RWPE1 (cell line): ENCODE data around the gene ROR2.
A peak's percentile ranks its signal among the peaks of the same experiment; 100 is the strongest.

Source experiments
- CTCF ChIA-PET: fragments of 350-600 bp; sonication (Branson Sonifier 250); formaldehyde crosslinking; extraction: SDS; loops from one replicate; lab custom pipeline; 2021; lab: Yijun Ruan, JAX
- POLR2A ChIA-PET: fragments of 400-600 bp; formaldehyde crosslinking; extraction: SDS; loops from one replicate; lab custom pipeline; 2020; ENCODE audit warnings: antibody characterized with exemption; ENCODE audit not compliant: low non-redundant PET; lab: Yijun Ruan, JAX
- DNase-seq: peaks from one replicate; pipeline ENCODE4 v3.0.0; 2012; ENCODE audit warnings: low spot score
- H3K27ac ChIP-seq: fragments of 450-650 bp; 2 replicates; pipeline ENCODE4 v1.5.1; 2017
- TF ChIP-seq, protein P1 (sequence below): fragments of 450-650 bp; conservative IDR thresholded peaks from 2 replicates; pipeline ENCODE4 v1.5.1; 2017; ENCODE audit warnings: low read depth, mild to moderate bottlenecking

The ROR2 gene

GRCh38 chr9:91834740-91835139 lies 115.3 kb downstream of the ROR2 start:
- DNase-seq = no peak
- CTCF ChIA-PET = interaction anchor here (0.6 kb wide), 1 partner anchor 33 kb away, joined by 3 read pairs; no protein-coding TSS in a partner anchor
- TF ChIP-seq, protein P1, sequence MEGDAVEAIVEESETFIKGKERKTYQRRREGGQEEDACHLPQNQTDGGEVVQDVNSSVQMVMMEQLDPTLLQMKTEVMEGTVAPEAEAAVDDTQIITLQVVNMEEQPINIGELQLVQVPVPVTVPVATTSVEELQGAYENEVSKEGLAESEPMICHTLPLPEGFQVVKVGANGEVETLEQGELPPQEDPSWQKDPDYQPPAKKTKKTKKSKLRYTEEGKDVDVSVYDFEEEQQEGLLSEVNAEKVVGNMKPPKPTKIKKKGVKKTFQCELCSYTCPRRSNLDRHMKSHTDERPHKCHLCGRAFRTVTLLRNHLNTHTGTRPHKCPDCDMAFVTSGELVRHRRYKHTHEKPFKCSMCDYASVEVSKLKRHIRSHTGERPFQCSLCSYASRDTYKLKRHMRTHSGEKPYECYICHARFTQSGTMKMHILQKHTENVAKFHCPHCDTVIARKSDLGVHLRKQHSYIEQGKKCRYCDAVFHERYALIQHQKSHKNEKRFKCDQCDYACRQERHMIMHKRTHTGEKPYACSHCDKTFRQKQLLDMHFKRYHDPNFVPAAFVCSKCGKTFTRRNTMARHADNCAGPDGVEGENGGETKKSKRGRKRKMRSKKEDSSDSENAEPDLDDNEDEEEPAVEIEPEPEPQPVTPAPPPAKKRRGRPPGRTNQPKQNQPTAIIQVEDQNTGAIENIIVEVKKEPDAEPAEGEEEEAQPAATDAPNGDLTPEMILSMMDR = no peak
- POLR2A ChIA-PET = no interaction called here
- H3K27ac ChIP-seq = no peak overlapping the region

DNA sequence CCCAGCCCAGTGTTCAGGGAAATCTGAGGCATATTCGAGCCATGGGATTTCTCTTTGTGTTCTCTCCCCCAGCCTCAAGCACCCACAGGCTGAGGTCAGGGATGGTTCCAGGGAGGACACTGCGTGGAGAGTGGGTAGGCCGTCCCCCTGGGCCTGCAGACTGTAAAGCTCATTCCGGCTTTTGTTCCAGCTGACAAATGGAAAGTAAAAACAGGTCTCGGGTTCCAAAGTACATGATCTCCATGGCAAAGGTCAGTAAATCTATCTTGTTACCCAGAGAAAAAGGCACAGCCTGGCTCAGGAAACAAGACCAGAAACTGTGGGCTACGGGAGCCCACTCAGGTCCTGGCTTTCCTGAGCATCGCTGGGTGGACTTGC lies 116.2 kb downstream of the ROR2 start:
- TF ChIP-seq, protein P1 = no peak
- ChIA-PET POLR2A (no interaction called here), CTCF (interaction anchor here (0.5 kb wide), 1 partner anchor 1706 kb away, joined by 3 read pairs; no protein-coding TSS in a partner anchor)
- DNase-seq = no peak
- H3K27ac ChIP-seq = no peak overlapping the region

DNA sequence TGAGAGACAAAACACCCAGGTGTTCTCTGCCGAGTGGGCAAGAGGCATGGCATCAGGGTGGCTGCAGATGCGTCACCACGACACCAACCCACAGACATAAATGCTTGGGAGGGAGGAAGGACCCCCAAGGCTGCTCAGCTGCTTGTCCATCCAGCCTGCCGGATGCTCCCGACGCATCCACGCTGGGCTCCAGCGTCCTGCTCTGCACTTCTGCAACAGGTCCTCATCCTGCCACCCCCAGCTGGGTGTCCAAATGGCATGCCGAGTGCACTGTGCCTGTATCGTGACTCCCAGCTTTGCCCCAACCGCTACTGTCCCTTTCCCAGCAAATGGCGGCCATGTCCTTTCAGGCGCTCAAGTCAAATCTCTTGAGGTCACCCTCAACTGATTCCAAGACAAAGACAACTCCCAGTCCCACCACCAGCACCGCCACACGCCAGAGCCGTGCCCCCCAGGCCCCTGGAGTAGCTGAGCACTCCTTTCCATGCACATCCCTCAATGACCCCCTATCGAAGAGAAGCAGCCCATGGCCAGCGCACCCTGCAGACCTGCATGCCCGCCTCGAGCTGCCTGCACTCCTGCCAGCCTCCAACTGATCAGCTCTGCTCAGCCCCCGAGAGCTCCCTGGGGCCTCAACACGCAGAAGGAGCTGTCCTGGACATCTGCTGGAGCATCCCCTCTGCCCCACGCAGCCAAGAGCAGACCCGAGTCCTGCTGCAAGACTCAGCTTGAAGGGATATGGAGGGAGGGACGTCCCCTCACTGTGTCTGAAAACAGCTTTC lies 116.7 kb downstream of the ROR2 start:
- TF ChIP-seq, protein P1 = no peak
- no peak overlapping the region for H3K27ac ChIP-seq
- CTCF ChIA-PET = interaction anchor here (0.5 kb wide), 1 partner anchor 1706 kb away, joined by 3 read pairs; no protein-coding TSS in a partner anchor
- POLR2A ChIA-PET = no interaction called here
- no peak for DNase-seq

GRCh38 chr9:91832322-91832721 lies 117.7 kb downstream of the ROR2 start:
- ChIA-PET POLR2A (no interaction called here), CTCF (no interaction called here)
- H3K27ac ChIP-seq = no peak overlapping the region
- no peak for DNase-seq
- TF ChIP-seq, protein P1 = no peak

DNA sequence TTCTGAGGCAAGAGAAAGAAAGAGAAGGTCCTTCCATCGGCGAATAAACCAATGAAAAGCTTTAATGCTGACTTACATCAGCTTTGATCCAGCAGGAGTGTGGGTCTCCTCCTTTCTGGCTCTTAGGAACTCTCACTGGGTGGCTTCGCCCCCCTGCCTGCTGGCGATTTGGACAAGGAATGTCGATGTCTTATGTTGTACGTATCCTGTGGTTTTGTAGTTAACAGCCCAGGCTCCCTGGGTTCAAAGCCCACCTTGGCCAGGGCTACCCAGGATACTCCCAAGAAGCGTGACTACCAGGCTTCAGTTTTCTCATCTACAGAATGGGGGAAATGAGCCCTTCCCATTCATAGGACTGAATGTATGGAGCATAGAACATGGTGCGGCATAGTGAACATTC lies 124.2 kb downstream of the ROR2 start:
- H3K27ac ChIP-seq = no peak overlapping the region
- CTCF ChIA-PET = interaction anchor here (0.7 kb wide), 1 partner anchor 125 kb away, joined by 3 read pairs; no protein-coding TSS in a partner anchor
- TF ChIP-seq, protein P1 = no peak
- POLR2A ChIA-PET = no interaction called here
- no peak for DNase-seq

DNA sequence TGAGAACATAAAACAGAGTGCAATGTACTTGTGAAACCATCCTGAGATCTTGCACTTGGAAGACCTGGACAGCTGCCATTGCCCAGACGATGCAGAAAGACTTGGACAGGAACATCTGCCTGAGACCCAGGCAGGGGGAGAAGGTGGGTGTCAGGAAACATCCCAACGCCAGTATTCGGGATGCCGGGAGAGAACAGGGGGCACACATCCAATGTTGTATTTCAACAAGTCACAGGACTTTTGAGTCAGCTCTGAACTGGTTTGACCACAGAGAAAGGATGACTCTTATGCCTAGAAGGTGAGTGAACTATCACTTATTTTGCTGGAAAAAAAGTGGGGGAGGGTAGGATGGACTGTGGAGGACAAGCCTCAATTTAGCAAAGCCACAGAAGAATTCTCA lies 124.6 kb downstream of the ROR2 start:
- ChIA-PET POLR2A (no interaction called here), CTCF (interaction anchor here (0.6 to 0.8 kb wide), 3 partner anchors 11 to 125 kb away, joined by 3 to 4 read pairs (median 3); no protein-coding TSS in a partner anchor)
- H3K27ac ChIP-seq = no peak overlapping the region
- TF ChIP-seq, protein P1 = no peak
- DNase-seq = peak; percentile 55
